ENCODE measurements around the gene PRKCE.

- TF ChIP-seq CTCF (IDR thresholded peaks at IDR 0.05): no peak
- TF ChIP-seq REST (IDR thresholded peaks at IDR 0.05; ENCODE audit: insufficient read depth in 1 of 2, low read depth in 2 of 2, low read length in 1 of 2): no peak
Measured at GRCh38 chr2:45732436-45732835, 81.0 kb downstream of the PRKCE start.
